A673 (cell line): ENCODE data around the gene CHAC2. TPM values are rescaled to one million over a fixed set of nuclear protein-coding genes. Genes with fewer than 3 reads are reported as not detected.
"Not testable (repeated sequence)": the region's sequence is repeated elsewhere in the genome, so short reads cannot be mapped to it uniquely, and the experiment has no call there.

Experiments used
- BruUV-seq: library from RNA; stranded (reverse); fragments of 400-500 nt; replicated peaks from 2 replicates; lab custom pipeline; 2021; lab: Mats Ljungman, UMichigan
- CTCF ChIA-PET: fragments of 300-600 bp; sonication (Branson Sonifier 250); formaldehyde crosslinking; loops from one replicate; lab custom pipeline; 2022; ENCODE audit warnings: antibody characterized with exemption; lab: Charles Lee
- POLR2A ChIA-PET: fragments of 300-600 bp; sonication (Branson Sonifier 250); formaldehyde crosslinking; loops from one replicate; lab custom pipeline; 2022; ENCODE audit warnings: antibody characterized with exemption; ENCODE audit not compliant: low non-redundant PET; lab: Charles Lee
- DNase-seq: peaks from one replicate; pipeline ENCODE4 v3.0.0-alpha.2; 2015; ENCODE audit warnings: low spot score
- H3K27ac ChIP-seq: fragments of 200-600 bp; sonication (generic); 2 replicates; pipeline ENCODE4 v1.5.1; 2016; ENCODE audit warnings: mixed run types, low read depth, mild to moderate bottlenecking, mixed read lengths, antibody characterized with exemption, low read length; ENCODE audit not compliant: poor library complexity, severe bottlenecking
- H3K27me3 ChIP-seq: fragments of 200-600 bp; sonication (generic); replicated peaks from 2 replicates; pipeline ENCODE4 v1.6.1; 2017; ENCODE audit warnings: mixed run types, low read depth, mild to moderate bottlenecking, mixed read lengths, antibody characterized with exemption, low read length; ENCODE audit not compliant: insufficient read depth, poor library complexity
- H3K36me3 ChIP-seq: fragments of 200-600 bp; sonication (generic); 2 replicates; pipeline ENCODE4 v1.6.1; 2016; ENCODE audit warnings: mixed run types, mild to moderate bottlenecking, mixed read lengths, antibody characterized with exemption, low read length; ENCODE audit not compliant: insufficient read depth, poor library complexity, severe bottlenecking
- H3K4me1 ChIP-seq: fragments of 200-600 bp; sonication (generic); 2 replicates; pipeline ENCODE4 v1.6.1; 2017; ENCODE audit warnings: mixed run types, mild to moderate bottlenecking, mixed read lengths, antibody characterized with exemption, low read length; ENCODE audit not compliant: insufficient read depth, poor library complexity, severe bottlenecking
- H3K4me3 ChIP-seq: fragments of 200-600 bp; sonication (generic); 2 replicates; pipeline ENCODE4 v1.5.1; 2016; ENCODE audit warnings: low read depth, mixed run types, mild to moderate bottlenecking, mixed read lengths, low read length; ENCODE audit not compliant: poor library complexity, severe bottlenecking
- H3K9me3 ChIP-seq: fragments of 200-600 bp; sonication (generic); 2 replicates; pipeline ENCODE4 v1.6.1; 2016; ENCODE audit warnings: mixed run types, low read depth, mild to moderate bottlenecking, mixed read lengths, antibody characterized with exemption, low read length; ENCODE audit not compliant: poor library complexity, severe bottlenecking
- CTCF ChIP-seq: fragments of 300-800, 200-600 bp; sonication (generic); conservative IDR thresholded peaks from 2 replicates; pipeline ENCODE4 v1.5.1; 2017; ENCODE audit warnings: low read depth, mild to moderate bottlenecking, antibody characterized with exemption, low read length, moderate library complexity, mixed read lengths
- EZH2 ChIP-seq: fragments of 200-600 bp; sonication (generic); IDR thresholded peaks from 2 replicates; pipeline ENCODE4 v1.6.1; 2017; ENCODE audit warnings: borderline replicate concordance, low read depth, mild to moderate bottlenecking, mixed read lengths, antibody characterized with exemption, low read length; ENCODE audit not compliant: poor library complexity, severe bottlenecking
- intact Hi-C: fragments of 100-400 bp; cut with micrococcal nuclease; formaldehyde crosslinking; loops from one replicate; pipeline ENCODE4 v1.10.0; 2022; ENCODE audit not compliant: unreplicated experiment
- total RNA-seq: library from RNA; stranded (reverse); gene quantifications from 2 replicates; pipeline ENCODE4 v1.2.3, GENCODE V29; 2021

CHAC2 gene
- total RNA-seq, 1 experiment from 2014 or later = 20.1 TPM

GRCh38 chr2:53821810-53822209 is 54.2 kb downstream of the CHAC2 start:
- no peaks in the 10 kb centered on the region for H3K9me3 ChIP-seq
- peaks cover 13% of the 10 kb centered on the region for H3K36me3 ChIP-seq
- DNase-seq = no peak
- POLR2A ChIA-PET = no interaction called here
- H3K27ac ChIP-seq = no peak overlapping the region
- no peak overlapping the region for H3K4me3 ChIP-seq
- no peak for TF ChIP-seq CTCF
- TF ChIP-seq EZH2 = no peak
- H3K4me1 ChIP-seq = no peaks in the 10 kb centered on the region
- CTCF ChIA-PET = no interaction called here
- no peaks in the 10 kb centered on the region for H3K27me3 ChIP-seq
- BruUV-seq = no TSS peak
- intact Hi-C loops = loop anchor here (10.0 kb wide), 1 partner anchor 397 kb away; no protein-coding TSS in a partner anchor

GRCh38 chr2:53823639-53824038 is 56.0 kb downstream of the CHAC2 start:
- TF ChIP-seq CTCF = peak; percentile 38
- H3K4me3 ChIP-seq, BruUV-seq, H3K36me3 ChIP-seq, H3K4me1 ChIP-seq, H3K27me3 ChIP-seq, CTCF ChIA-PET, POLR2A ChIA-PET, H3K27ac ChIP-seq, H3K9me3 ChIP-seq: not testable (repeated sequence)
- intact Hi-C loops = loop anchor here (10.0 kb wide), 1 partner anchor 399 kb away; no protein-coding TSS in a partner anchor
- DNase-seq = peak; percentile 37

Other genes with a start within 250 kb of the CHAC2 start
- gene ASB3, start 19.1 kb downstream of the CHAC2 start, total RNA-seq = 18.7 and 20.3 TPM in 2 replicates
- gene ERLEC1, start 19.2 kb downstream of the CHAC2 start, total RNA-seq = 25.7 and 27.7 TPM in 2 replicates
- gene GPR75, start 92.2 kb downstream of the CHAC2 start, total RNA-seq = 4.8 and 5.3 TPM in 2 replicates
- gene PSME4, start 203.2 kb downstream of the CHAC2 start, total RNA-seq = 91.0 and 97.6 TPM in 2 replicates